Ishikawa (cell line): ENCODE results near the gene HSD3B2.

Source experiments
- CEBPB ChIP-seq: IDR thresholded peaks from 2 replicates; pipeline ENCODE4 v1.6.1; 2012
- CREB1 ChIP-seq: IDR thresholded peaks from 2 replicates; pipeline ENCODE4 v1.6.1; 2012; ENCODE audit warnings: low read depth
- EGR1 ChIP-seq: IDR thresholded peaks from 2 replicates; pipeline ENCODE4 v1.6.1; 2012
- EP300 ChIP-seq: IDR thresholded peaks from 2 replicates; pipeline ENCODE4 v1.6.1; 2012; ENCODE audit warnings: borderline replicate concordance
- FOXM1 ChIP-seq: IDR thresholded peaks from 2 replicates; pipeline ENCODE4 v1.6.1; 2012; ENCODE audit warnings: low read depth, borderline replicate concordance
- MAX ChIP-seq: IDR thresholded peaks from 2 replicates; pipeline ENCODE4 v1.6.1; 2012
- NFIC ChIP-seq: IDR thresholded peaks from 2 replicates; pipeline ENCODE4 v1.6.1; 2012
- RAD21 ChIP-seq: IDR thresholded peaks from 2 replicates; pipeline ENCODE4 v1.6.1; 2012; ENCODE audit warnings: low read depth
- REST ChIP-seq: IDR thresholded peaks from 2 replicates; pipeline ENCODE4 v1.6.1; 2012; ENCODE audit warnings: low read depth, mild to moderate bottlenecking
- TAF1 ChIP-seq: IDR thresholded peaks from 2 replicates; pipeline ENCODE4 v1.6.1; 2012; ENCODE audit warnings: low read depth, mild to moderate bottlenecking
- TCF12 ChIP-seq: IDR thresholded peaks from 2 replicates; pipeline ENCODE4 v1.6.1; 2012; ENCODE audit warnings: low read depth
- TEAD4 ChIP-seq: IDR thresholded peaks from 2 replicates; pipeline ENCODE4 v1.6.1; 2012
- USF1 ChIP-seq: IDR thresholded peaks from 2 replicates; pipeline ENCODE4 v1.6.1; 2012
- YY1 ChIP-seq: IDR thresholded peaks from 2 replicates; pipeline ENCODE4 v1.6.1; 2012; ENCODE audit warnings: low read depth
- ZBTB7A ChIP-seq: IDR thresholded peaks from 2 replicates; pipeline ENCODE4 v1.6.1; 2012; ENCODE audit warnings: low read depth

HSD3B2 gene

GRCh38 chr1:119419109-119419508 lies 4.2 kb downstream of the HSD3B2 start:
- no peak for TF ChIP-seq TAF1

GRCh38 chr1:119420638-119421037 lies 5.7 kb downstream of the HSD3B2 start:
- no peak for TF ChIP-seq NFIC
- TF ChIP-seq YY1: no peak
- TF ChIP-seq ZBTB7A: no peak
- TF ChIP-seq REST: no peak
- no peak for TF ChIP-seq TEAD4
- no peak for TF ChIP-seq CEBPB
- no peak for TF ChIP-seq USF1
- no peak for TF ChIP-seq TCF12
- TF ChIP-seq CREB1: no peak
- no peak for TF ChIP-seq MAX
- no peak for TF ChIP-seq EP300
- no peak for TF ChIP-seq RAD21

- TF ChIP-seq ZBTB7A (no peak), RAD21 (no peak), REST (no peak), EGR1 (no peak), MAX (no peak), TEAD4 (no peak), TAF1 (no peak), EP300 (no peak), FOXM1 (no peak), USF1 (no peak), CEBPB (no peak), NFIC (no peak)
Observed at GRCh38 chr1:119422631-119423030, 7.7 kb downstream of the HSD3B2 start.

- TF ChIP-seq CEBPB (no peak), EGR1 (no peak), CREB1 (no peak), TCF12 (no peak), FOXM1 (no peak), MAX (no peak), TEAD4 (no peak), TAF1 (no peak), YY1 (no peak)
Observed at GRCh38 chr1:119428991-119429390, 14.0 kb downstream of the HSD3B2 start.

- TF ChIP-seq USF1 (no peak), TEAD4 (no peak), TCF12 (no peak), EP300 (no peak), YY1 (no peak), CREB1 (no peak), NFIC (no peak), TAF1 (no peak), REST (no peak), ZBTB7A (no peak), EGR1 (no peak), RAD21 (no peak), CEBPB (no peak), FOXM1 (no peak), MAX (no peak)
Observed at GRCh38 chr1:119429687-119430086, 14.7 kb downstream of the HSD3B2 start.
